GM10248 (cell line): ENCODE results near the gene PAK1IP1.
"Not testable (repeated sequence)": the region's sequence is repeated elsewhere in the genome, so short reads cannot be mapped to it uniquely, and the experiment has no call there.

ENCODE experiments used
- CTCF ChIA-PET: fragments of 300-600 bp; sonication (Branson Sonifier 250); formaldehyde crosslinking; extraction: SDS; loops from one replicate; lab custom pipeline; 2021; ENCODE audit warnings: antibody characterized with exemption; lab: Yijun Ruan, JAX
- POLR2A ChIA-PET: fragments of 350-650 bp; sonication (Branson Sonifier 250); formaldehyde crosslinking; extraction: SDS; loops from one replicate; lab custom pipeline; 2020; ENCODE audit warnings: antibody characterized with exemption; lab: Yijun Ruan, JAX
- DNase-seq: peaks from one replicate; pipeline ENCODE4 v3.0.0; 2012; ENCODE audit errors: extremely low spot score
- CTCF ChIP-seq: IDR thresholded peaks from 2 replicates; pipeline ENCODE4 v1.5.1; 2012; ENCODE audit warnings: mild to moderate bottlenecking, low read depth; ENCODE audit errors: extremely low read depth, missing control alignments, control extremely low read depth

PAK1IP1 gene

GRCh38 chr6:10694302-10695085 lies at the start of gene PAK1IP1, which contains the start of gene C6orf52:
PAK1IP1 (plus strand) TSS chr6:10694972; CDS start chr6:10694986, 14 bp downstream.
C6orf52 (minus strand) TSS chr6:10694616; CDS start chr6:10687550, 7,066 bp downstream.
- TF ChIP-seq CTCF: no peak
- peak; percentile 93 for DNase-seq
- POLR2A ChIA-PET: interaction anchor here (0.5 to 1.0 kb wide), 7 partner anchors 14 to 183 kb away, joined by 3 to 8 read pairs (median 4); partner anchors contain the start of gene TMEM14C
- CTCF ChIA-PET: interaction anchor here (2.7 kb wide), 1 partner anchor 11 kb away, joined by 10 read pairs; no protein-coding TSS in a partner anchor

- DNase-seq: peak; percentile 27
- ChIA-PET POLR2A (no interaction called here), CTCF (no interaction called here)
- TF ChIP-seq CTCF: no peak
These were observed 39.2 kb upstream of the PAK1IP1 start for GRCh38 chr6:10655508-10656055.

GRCh38 chr6:10658910-10659698 lies 35.7 kb upstream of the PAK1IP1 start:
- ChIA-PET POLR2A (no interaction called here), CTCF (interaction anchor here (0.9 to 1.6 kb wide), 5 partner anchors 10 to 148 kb away, joined by 3 to 5 read pairs (median 4); no protein-coding TSS in a partner anchor)
- no peak for TF ChIP-seq CTCF
- no peak for DNase-seq

- ChIA-PET CTCF (interaction anchor here (0.9 to 1.6 kb wide), 5 partner anchors 9 to 149 kb away, joined by 3 to 5 read pairs (median 4); no protein-coding TSS in a partner anchor), POLR2A (no interaction called here)
- TF ChIP-seq CTCF: no peak
- no peak for DNase-seq
These were observed 34.9 kb upstream of the PAK1IP1 start for GRCh38 chr6:10659699-10660348.

GRCh38 chr6:10660431-10661191 lies 34.2 kb upstream of the PAK1IP1 start:
- POLR2A ChIA-PET: not testable (repeated sequence)

GRCh38 chr6:10662207-10662606 lies 32.6 kb upstream of the PAK1IP1 start:
- POLR2A ChIA-PET: no interaction called here
- no peak for DNase-seq
- CTCF ChIA-PET: interaction anchor here (2.6 kb wide), 1 partner anchor 24 kb away, joined by 7 read pairs; no protein-coding TSS in a partner anchor
- no peak for TF ChIP-seq CTCF

More at GRCh38 chr6:10660431-10661191, 34.2 kb upstream of the PAK1IP1 start:
- DNase-seq: not testable (repeated sequence)
- CTCF ChIA-PET: interaction anchor here (1.0 to 2.6 kb wide), 4 partner anchors 8 to 150 kb away, joined by 3 to 7 read pairs (median 4); no protein-coding TSS in a partner anchor
